SJSA1 (cell line): ENCODE results near the gene LRRC3. TPM values are rescaled to one million over a fixed set of nuclear protein-coding genes. Genes with fewer than 3 reads are reported as not detected.

Experiments
- DNase-seq, 2 experiments: peaks; one replicate each; pipeline ENCODE4 v3.0.0-alpha.2; 2015 to 2020; ENCODE audit warnings: low spot score in 2 of 2, low read depth in 1 of 2
- H3K27ac ChIP-seq: fragments of 250-450 bp; sonication (Bioruptor Pico); 2 replicates; pipeline ENCODE4 v1.5.1; 2020; ENCODE audit warnings: mild to moderate bottlenecking, moderate library complexity
- H3K27me3 ChIP-seq: fragments of 250-450 bp; sonication (Bioruptor Pico); replicated peaks from 2 replicates; pipeline ENCODE4 v1.5.1; 2020; ENCODE audit warnings: mild to moderate bottlenecking, moderate library complexity
- H3K36me3 ChIP-seq: fragments of 250-450 bp; sonication (Bioruptor Pico); 2 replicates; pipeline ENCODE4 v1.5.1; 2020; ENCODE audit warnings: mild to moderate bottlenecking
- H3K4me1 ChIP-seq: fragments of 250-450 bp; sonication (Bioruptor Pico); replicated peaks from 2 replicates; pipeline ENCODE4 v1.6.1; 2021; ENCODE audit warnings: mild to moderate bottlenecking
- H3K4me3 ChIP-seq: fragments of 250-450 bp; sonication (Bioruptor Pico); 2 replicates; pipeline ENCODE4 v1.5.1; 2020; ENCODE audit warnings: mild to moderate bottlenecking
- H3K9me3 ChIP-seq: fragments of 250-450 bp; sonication (Bioruptor Pico); replicated peaks from 2 replicates; pipeline ENCODE4 v1.5.1; 2020; ENCODE audit warnings: mild to moderate bottlenecking
- total RNA-seq: library from RNA; depleted of rRNA; stranded (reverse); fragments of >200 nt; shearing (Covaris generic); gene quantifications from 2 replicates; pipeline ENCODE4 v1.2.3, GENCODE V29; 2014; rRNA removed

Gene LRRC3
- total RNA-seq, 1 experiment from 2014 or later, result 3.0 TPM

DNA sequence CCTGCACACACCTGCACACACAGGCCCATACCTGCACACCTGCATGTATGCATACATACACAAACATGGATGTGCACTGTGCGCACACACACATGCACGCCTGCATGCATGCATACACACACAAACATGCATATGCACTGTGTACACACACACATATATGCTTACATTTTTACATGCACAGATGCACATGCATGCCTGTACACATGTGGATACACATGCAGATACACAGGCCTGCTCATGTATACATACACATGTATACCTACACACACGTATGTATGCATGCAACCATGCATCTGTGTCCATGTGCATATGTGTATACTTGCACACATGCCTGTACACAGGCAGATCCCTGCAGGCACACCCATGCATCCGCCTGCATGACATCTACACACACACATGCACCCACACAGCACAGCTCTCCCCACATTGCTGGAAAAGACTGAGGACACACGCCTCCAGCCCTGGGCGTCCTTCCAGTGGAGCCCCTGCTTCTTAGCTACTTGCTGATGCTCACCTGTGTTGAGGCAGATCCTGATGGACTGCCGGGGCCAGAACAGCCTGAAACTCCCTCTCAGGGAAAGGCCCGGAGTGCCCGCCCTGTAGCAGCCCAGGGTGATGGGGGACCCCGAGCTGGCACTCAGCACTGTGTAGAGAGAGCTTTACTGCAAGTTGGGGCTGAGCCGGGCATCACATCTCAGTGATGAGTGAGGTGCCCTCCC, 56.1 kb downstream of the LRRC3 start:
- DNase-seq, result no peak

More for the DNA sequence above, 56.1 kb downstream of the LRRC3 start:
- Histone ChIP-seq H3K27ac (no peak overlapping the region), H3K4me1 (no peaks in the 10 kb centered on the region), H3K27me3 (no peaks in the 10 kb centered on the region; the same call in 1 of the 2 replicates), H3K36me3 (no peaks in the 10 kb centered on the region), H3K4me3 (no peak overlapping the region), H3K9me3 (no peaks in the 10 kb centered on the region)

Other genes with a start within 250 kb of the LRRC3 start
- gene ICOSLG, start 214.6 kb upstream of the LRRC3 start, total RNA-seq, result 0.26 TPM in 1 of 2 replicates, not detected in the other
- gene DNMT3L, start 193.6 kb upstream of the LRRC3 start, total RNA-seq, result not detected in 2 replicates
- gene AIRE, start 169.6 kb upstream of the LRRC3 start, total RNA-seq, result not detected in 2 replicates
- gene PFKL, start 155.5 kb upstream of the LRRC3 start, total RNA-seq, result 125 and 134 TPM in 2 replicates
- gene CFAP410, start 116.1 kb upstream of the LRRC3 start, total RNA-seq, result 44.5 and 52.9 TPM in 2 replicates
- gene TRPM2, start 101.9 kb upstream of the LRRC3 start, total RNA-seq, result 14.8 and 16.1 TPM in 2 replicates
- not detected in 2 replicates for gene KRTAP10-1, start 84.7 kb downstream of the LRRC3 start, total RNA-seq
- gene KRTAP10-2, start 96.0 kb downstream of the LRRC3 start, total RNA-seq, result not detected in 2 replicates
- gene KRTAP10-3, start 103.3 kb downstream of the LRRC3 start, total RNA-seq, result not detected in 2 replicates
- not detected in 2 replicates for gene KRTAP10-4, start 118.2 kb downstream of the LRRC3 start, total RNA-seq
- not detected in 2 replicates for gene KRTAP10-5, start 125.1 kb downstream of the LRRC3 start, total RNA-seq
- not detected in 2 replicates for gene KRTAP10-6, start 137.0 kb downstream of the LRRC3 start, total RNA-seq
- not detected in 2 replicates for gene KRTAP10-7, start 145.1 kb downstream of the LRRC3 start, total RNA-seq
- gene KRTAP10-8, start 156.6 kb downstream of the LRRC3 start, total RNA-seq, result not detected in 2 replicates
- not detected in 2 replicates for gene KRTAP10-9, start 171.6 kb downstream of the LRRC3 start, total RNA-seq
- not detected in 2 replicates for gene KRTAP10-10, start 181.8 kb downstream of the LRRC3 start, total RNA-seq
- not detected in 2 replicates for gene KRTAP10-11, start 190.9 kb downstream of the LRRC3 start, total RNA-seq
- gene KRTAP12-4, start 199.1 kb downstream of the LRRC3 start, total RNA-seq, result not detected in 2 replicates
- gene KRTAP12-3, start 202.4 kb downstream of the LRRC3 start, total RNA-seq, result not detected in 2 replicates
- gene KRTAP12-2, start 211.4 kb downstream of the LRRC3 start, total RNA-seq, result not detected in 2 replicates
- gene KRTAP12-1, start 226.7 kb downstream of the LRRC3 start, total RNA-seq, result not detected in 2 replicates
- gene KRTAP10-12, start 241.7 kb downstream of the LRRC3 start, total RNA-seq, result not detected in 2 replicates